ENCODE results near the gene ZNF468. TPM values are rescaled to one million over a fixed set of nuclear protein-coding genes. Genes with fewer than 3 reads are reported as not detected.
"Not testable (repeated sequence)": the region's sequence is repeated elsewhere in the genome, so short reads cannot be mapped to it uniquely, and the experiment has no call there.

Gene ZNF468
- 1 to 10 TPM; 2.6 to 5.9 (median 3.5) TPM for total RNA-seq

GRCh38 chr19:52857378-52858191 lies at the start of gene ZNF468:
Gene ZNF468 (minus strand): TSS chr19:52857619. CDS start chr19:52854272, 3,347 bp downstream.
- peak in 1 of 2 donors; percentile 35 for TF ChIP-seq POLR2A (IDR thresholded peaks at IDR 0.05)

GRCh38 chr19:52904052-52904780 lies 46.8 kb upstream of the ZNF468 start:
- H3K36me3 ChIP-seq; H3K4me3 ChIP-seq; H3K4me1 ChIP-seq; DNase-seq; ATAC-seq; H3K27ac ChIP-seq; H3K9me3 ChIP-seq; in situ Hi-C loops (cut with MboI; ENCODE audit: low sequenced_read_pairs in 4 of 4); intact Hi-C loops (cut with DNase I; ENCODE audit: low total_unique reads); H3K27me3 ChIP-seq: not testable (repeated sequence)

More at GRCh38 chr19:52857378-52858191, at the start of gene ZNF468:
- H3K4me1 ChIP-seq; H3K9me3 ChIP-seq; H3K27me3 ChIP-seq; in situ Hi-C loops (cut with MboI; ENCODE audit: low sequenced_read_pairs in 4 of 4): not testable (repeated sequence)
- Histone ChIP-seq H3K4me3 (peak within 1 kb of the TSS; percentile 64 to 85 (median 72)), H3K27ac (peak within 1 kb of the TSS; percentile 48 to 65 (median 55)), H3K36me3 (peaks cover 0 to 23% of the 10 kb centered on the region in 2 donors)
- intact Hi-C loops (cut with DNase I; ENCODE audit: low total_unique reads) = loop anchor here (2.0 kb wide), 1 partner anchor 39 kb away; the partner anchor contains the start of gene ZNF320
- DNase-seq (peak; percentile 35 to 49), ATAC-seq (peak; percentile 81 to 85)

- Histone ChIP-seq H3K27ac (no peak overlapping the region), H3K27me3 (no peaks in the 10 kb centered on the region), H3K36me3 (no peaks in the 10 kb centered on the region), H3K4me1 (peaks cover 2 to 5% of the 10 kb centered on the region in 2 donors), H3K4me3 (no peak overlapping the region), H3K9me3 (no peaks in the 10 kb centered on the region)
- TF ChIP-seq CTCF (IDR thresholded peaks at IDR 0.05 in 4 of 5, conservative IDR thresholded peaks at IDR 0.05 in 1 of 5) (no peak), POLR2A (IDR thresholded peaks at IDR 0.05) (no peak)
- intact Hi-C loops (cut with DNase I; ENCODE audit: low total_unique reads) (no loop called here), in situ Hi-C loops (cut with MboI; ENCODE audit: low sequenced_read_pairs in 4 of 4) (no loop called here)
- DNase-seq (no peak), ATAC-seq (no peak)
These were observed 44.4 kb upstream of the ZNF468 start for GRCh38 chr19:52901842-52902241.

GRCh38 chr19:52898596-52898995 lies 41.2 kb upstream of the ZNF468 start:
- H3K9me3 ChIP-seq; H3K4me3 ChIP-seq; DNase-seq; ATAC-seq; in situ Hi-C loops (cut with MboI; ENCODE audit: low sequenced_read_pairs in 4 of 4); H3K27me3 ChIP-seq; H3K36me3 ChIP-seq: not testable (repeated sequence)
- intact Hi-C loops (cut with DNase I; ENCODE audit: low total_unique reads) = loop anchor here (5.0 kb wide), 1 partner anchor 494 kb away; no protein-coding TSS in a partner anchor
- peaks cover 8 to 14% of the 10 kb centered on the region in 2 donors for H3K4me1 ChIP-seq
- peak overlapping the region in 1 of 4 donors; percentile 94 for H3K27ac ChIP-seq

- Histone ChIP-seq H3K4me1 (peaks cover 8 to 14% of the 10 kb centered on the region in 2 donors), H3K4me3 (peak overlapping the region; percentile 66 to 96 (median 85)), H3K27me3 (no peaks in the 10 kb centered on the region), H3K27ac (peak overlapping the region; percentile 81 to 94 (median 88)), H3K9me3 (no peaks in the 10 kb centered on the region), H3K36me3 (peaks cover 0 to 7% of the 10 kb centered on the region in 2 donors)
- ATAC-seq (no peak), DNase-seq (no peak)
- intact Hi-C loops (cut with DNase I; ENCODE audit: low total_unique reads) (loop anchor here (5.0 kb wide), 1 partner anchor 494 kb away; no protein-coding TSS in a partner anchor), in situ Hi-C loops (cut with MboI; ENCODE audit: low sequenced_read_pairs in 4 of 4) (no loop called here)
- TF ChIP-seq CTCF (IDR thresholded peaks at IDR 0.05 in 4 of 5, conservative IDR thresholded peaks at IDR 0.05 in 1 of 5) (no peak), POLR2A (IDR thresholded peaks at IDR 0.05) (no peak)
These were observed 40.7 kb upstream of the ZNF468 start for GRCh38 chr19:52898101-52898500.

Data from gastrocnemius medialis (tissue), 4 donors.